ENCODE measurements around the gene MUC5AC. TPM values are rescaled to one million over a fixed set of nuclear protein-coding genes. Genes with fewer than 3 reads are reported as not detected.

Gene MUC5AC
- total RNA-seq, 3 donors from 2014 or later, result 0.03 to 0.63 TPM; not detected in 1

DNA sequence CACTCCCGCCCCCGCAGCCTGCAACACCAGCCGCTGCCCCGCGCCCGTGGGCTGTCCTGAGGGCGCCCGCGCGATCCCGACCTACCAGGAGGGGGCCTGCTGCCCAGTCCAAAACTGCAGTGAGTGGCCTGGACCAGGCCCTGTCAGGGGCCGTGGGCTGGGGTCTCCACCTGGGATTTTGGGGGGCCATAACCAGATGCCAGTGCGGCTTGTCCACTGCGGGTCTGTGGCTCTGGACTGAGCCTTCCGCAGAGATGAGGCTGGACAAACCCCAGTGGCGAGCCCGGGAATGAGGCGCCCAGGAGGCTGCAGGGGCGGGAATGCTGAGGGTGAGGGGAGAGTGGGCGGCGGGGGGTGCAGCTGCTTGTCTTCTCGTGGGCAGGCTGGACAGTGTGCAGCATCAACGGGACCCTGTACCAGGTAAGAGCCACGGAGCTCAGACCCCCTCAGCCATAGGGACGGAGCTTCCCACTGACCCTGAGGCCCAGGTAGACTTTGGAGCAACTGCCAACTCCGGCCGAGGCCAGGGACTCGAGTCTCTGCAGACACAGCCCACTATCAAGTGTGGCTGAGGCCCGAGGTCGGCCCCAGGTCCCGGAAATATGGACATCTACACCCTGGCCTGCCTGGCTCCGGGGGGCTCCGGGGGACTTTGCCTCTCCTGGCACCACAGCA lies 40.3 kb downstream of the MUC5AC start:
- TF ChIP-seq, protein P1, sequence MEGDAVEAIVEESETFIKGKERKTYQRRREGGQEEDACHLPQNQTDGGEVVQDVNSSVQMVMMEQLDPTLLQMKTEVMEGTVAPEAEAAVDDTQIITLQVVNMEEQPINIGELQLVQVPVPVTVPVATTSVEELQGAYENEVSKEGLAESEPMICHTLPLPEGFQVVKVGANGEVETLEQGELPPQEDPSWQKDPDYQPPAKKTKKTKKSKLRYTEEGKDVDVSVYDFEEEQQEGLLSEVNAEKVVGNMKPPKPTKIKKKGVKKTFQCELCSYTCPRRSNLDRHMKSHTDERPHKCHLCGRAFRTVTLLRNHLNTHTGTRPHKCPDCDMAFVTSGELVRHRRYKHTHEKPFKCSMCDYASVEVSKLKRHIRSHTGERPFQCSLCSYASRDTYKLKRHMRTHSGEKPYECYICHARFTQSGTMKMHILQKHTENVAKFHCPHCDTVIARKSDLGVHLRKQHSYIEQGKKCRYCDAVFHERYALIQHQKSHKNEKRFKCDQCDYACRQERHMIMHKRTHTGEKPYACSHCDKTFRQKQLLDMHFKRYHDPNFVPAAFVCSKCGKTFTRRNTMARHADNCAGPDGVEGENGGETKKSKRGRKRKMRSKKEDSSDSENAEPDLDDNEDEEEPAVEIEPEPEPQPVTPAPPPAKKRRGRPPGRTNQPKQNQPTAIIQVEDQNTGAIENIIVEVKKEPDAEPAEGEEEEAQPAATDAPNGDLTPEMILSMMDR (IDR thresholded peaks at IDR 0.05), result no peak
- DNase-seq, result peak in 1 of 3 donors; percentile 19
- no peak overlapping the region for H3K4me3 ChIP-seq
- ATAC-seq, result no peak
- H3K36me3 ChIP-seq (ENCODE audit: low read depth), result no peaks in the 10 kb centered on the region
- intact Hi-C loops (cut with DNase I, micrococcal nuclease), result no loop called here
- no peaks in the 10 kb centered on the region for H3K9me3 ChIP-seq
- H3K4me1 ChIP-seq (ENCODE audit: low read depth), result peaks cover 19% of the 10 kb centered on the region

DNA sequence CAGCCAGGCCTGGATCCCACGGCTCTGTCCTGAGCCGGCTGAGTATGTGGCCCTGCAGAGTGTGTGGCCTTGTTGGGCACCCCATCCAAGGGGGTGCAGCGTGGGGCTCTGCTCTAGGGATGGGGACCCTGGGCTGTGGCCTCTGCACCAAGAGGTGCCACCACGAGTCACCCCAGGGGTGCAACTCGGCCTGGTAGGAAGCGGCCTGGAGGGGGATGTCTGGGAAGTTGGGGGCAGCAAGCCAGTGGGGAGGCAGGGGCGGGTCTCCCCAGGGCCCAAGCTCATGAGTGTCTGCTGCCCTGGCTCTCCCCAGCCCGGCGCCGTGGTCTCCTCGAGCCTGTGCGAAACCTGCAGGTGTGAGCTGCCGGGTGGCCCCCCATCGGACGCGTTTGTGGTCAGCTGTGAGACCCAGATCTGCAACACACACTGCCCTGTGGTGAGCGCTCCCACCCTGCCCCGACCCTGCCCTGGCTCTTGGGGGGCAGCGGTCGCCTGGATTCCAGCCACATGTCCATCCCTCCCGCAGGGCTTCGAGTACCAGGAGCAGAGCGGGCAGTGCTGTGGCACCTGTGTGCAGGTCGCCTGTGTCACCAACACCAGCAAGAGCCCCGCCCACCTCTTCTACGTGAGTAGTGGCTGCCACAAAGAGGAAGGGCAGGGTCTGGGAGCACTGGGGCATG lies 40.9 kb downstream of the MUC5AC start:
- peaks cover 26% of the 10 kb centered on the region for H3K4me1 ChIP-seq (ENCODE audit: low read depth)
- ATAC-seq, result no peak
- intact Hi-C loops (cut with DNase I, micrococcal nuclease), result no loop called here
- H3K9me3 ChIP-seq, result no peaks in the 10 kb centered on the region
- H3K4me3 ChIP-seq, result no peak overlapping the region
- peak; percentile 21 to 47 (median 27) for DNase-seq
- TF ChIP-seq, protein P1 (IDR thresholded peaks at IDR 0.05), result no peak
- no peaks in the 10 kb centered on the region for H3K36me3 ChIP-seq (ENCODE audit: low read depth)

DNA sequence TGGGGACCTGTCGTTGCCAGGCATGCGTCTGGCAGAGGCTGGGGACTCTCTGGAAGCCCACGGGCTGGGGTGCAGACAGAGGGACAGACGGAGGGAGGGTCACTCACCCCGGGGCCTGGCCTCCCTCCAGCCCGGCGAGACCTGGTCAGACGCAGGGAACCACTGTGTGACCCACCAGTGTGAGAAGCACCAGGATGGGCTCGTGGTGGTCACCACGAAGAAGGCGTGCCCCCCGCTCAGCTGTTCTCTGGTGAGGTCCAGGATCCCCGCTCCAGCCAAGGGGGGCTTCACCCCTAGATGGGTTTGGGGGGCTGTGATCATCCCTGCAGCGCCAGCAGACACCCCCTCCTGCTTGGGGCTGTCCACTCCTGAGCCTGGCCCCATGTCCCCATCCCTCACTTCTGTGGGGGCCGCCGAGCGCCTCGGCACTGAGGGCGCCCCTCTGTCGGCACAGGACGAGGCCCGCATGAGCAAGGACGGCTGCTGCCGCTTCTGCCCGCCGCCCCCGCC lies 41.5 kb downstream of the MUC5AC start:
- DNase-seq (peak in 2 of 3 donors; percentile 32 to 41), ATAC-seq (no peak)
- no peaks in the 10 kb centered on the region for H3K36me3 ChIP-seq (ENCODE audit: low read depth)
- TF ChIP-seq, protein P1 (IDR thresholded peaks at IDR 0.05), result no peak
- intact Hi-C loops (cut with DNase I, micrococcal nuclease), result no loop called here
- no peaks in the 10 kb centered on the region for H3K9me3 ChIP-seq
- H3K4me3 ChIP-seq, result no peak overlapping the region
- peaks cover 29% of the 10 kb centered on the region for H3K4me1 ChIP-seq (ENCODE audit: low read depth)

DNA sequence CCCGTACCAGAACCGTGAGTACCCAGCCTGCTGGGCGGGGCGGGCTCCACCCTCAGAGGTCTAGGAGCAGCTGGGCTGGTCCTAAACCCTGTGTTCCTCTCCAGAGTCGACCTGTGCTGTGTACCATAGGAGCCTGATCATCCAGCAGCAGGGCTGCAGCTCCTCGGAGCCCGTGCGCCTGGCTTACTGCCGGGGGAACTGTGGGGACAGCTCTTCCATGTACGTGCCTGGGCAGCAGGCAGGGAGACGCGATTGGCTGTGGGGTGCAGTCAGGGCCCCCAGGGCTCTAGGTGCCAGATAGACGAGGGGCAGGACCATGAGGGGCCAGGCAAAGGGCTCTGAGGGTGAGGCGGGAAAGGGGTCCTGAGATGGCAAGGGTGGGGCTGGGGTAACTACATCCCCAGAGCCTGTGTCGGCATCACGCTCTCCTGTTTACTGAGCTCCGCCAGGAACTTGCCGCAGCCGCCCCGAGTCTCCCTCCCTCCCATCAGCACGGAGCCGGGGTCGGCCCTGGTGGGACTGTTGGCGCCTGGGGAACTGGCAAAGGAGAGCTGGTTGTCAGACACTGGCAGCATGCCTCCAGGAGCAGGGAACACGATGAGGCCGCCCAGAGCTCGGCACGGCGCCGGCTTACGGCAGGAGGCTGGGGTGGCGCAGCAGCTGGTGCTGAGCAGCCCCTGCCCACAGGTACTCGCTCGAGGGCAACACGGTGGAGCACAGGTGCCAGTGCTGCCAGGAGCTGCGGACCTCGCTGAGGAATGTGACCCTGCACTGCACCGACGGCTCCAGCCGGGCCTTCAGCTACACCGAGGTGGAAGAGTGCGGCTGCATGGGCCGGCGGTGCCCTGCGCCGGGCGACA lies 42.2 kb downstream of the MUC5AC start:
- ATAC-seq (peak; percentile 40), DNase-seq (peak in 2 of 3 donors; percentile 41 to 59)
- Histone ChIP-seq H3K4me3 (no peak overlapping the region), H3K9me3 (no peaks in the 10 kb centered on the region), H3K36me3 (ENCODE audit: low read depth) (no peaks in the 10 kb centered on the region), H3K4me1 (ENCODE audit: low read depth) (peaks cover 29% of the 10 kb centered on the region)
- TF ChIP-seq, protein P1 (IDR thresholded peaks at IDR 0.05), result no peak
- intact Hi-C loops (cut with DNase I, micrococcal nuclease), result loop anchor here in 1 of 2 donors (10.0 kb wide), 1 partner anchor 315 kb away; no protein-coding TSS in a partner anchor

DNA sequence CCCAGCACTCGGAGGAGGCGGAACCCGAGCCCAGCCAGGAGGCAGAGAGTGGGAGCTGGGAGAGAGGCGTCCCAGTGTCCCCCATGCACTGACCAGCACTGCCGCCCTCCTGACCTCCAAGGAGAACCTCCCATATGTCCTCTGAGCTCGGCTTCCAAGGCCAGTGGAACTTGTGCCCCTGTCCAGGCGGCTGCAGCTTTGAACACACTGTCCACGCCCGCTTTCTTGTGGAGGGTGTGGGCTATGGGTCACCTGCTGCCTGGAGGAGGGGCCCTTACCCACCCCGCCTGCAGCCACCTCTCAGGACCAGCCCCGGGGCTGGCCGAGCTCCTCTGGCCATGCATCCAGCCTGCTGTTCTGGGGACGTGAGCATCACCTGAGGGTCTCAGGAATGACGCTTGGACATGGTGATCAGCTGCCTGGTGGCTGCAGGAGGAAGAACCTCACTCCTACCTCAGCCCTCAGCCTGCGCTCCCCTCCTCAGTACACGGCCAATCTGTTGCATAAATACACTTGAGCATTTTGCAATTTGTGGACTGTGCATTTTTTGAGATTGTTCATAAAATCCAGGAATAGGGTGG lies 42.9 kb downstream of the MUC5AC start:
- intact Hi-C loops (cut with DNase I, micrococcal nuclease), result loop anchor here in 1 of 2 donors (10.0 kb wide), 1 partner anchor 314 kb away; no protein-coding TSS in a partner anchor
- peak in 1 of 3 donors; percentile 44 for DNase-seq
- Histone ChIP-seq H3K4me1 (ENCODE audit: low read depth) (peaks cover 29% of the 10 kb centered on the region), H3K9me3 (no peaks in the 10 kb centered on the region), H3K4me3 (no peak overlapping the region), H3K36me3 (ENCODE audit: low read depth) (no peaks in the 10 kb centered on the region)
- TF ChIP-seq, protein P1 (IDR thresholded peaks at IDR 0.05), result no peak
- ATAC-seq, result peak; percentile 0

Data from mucosa of descending colon (tissue), 3 donors.